HG02588 (cell line): ENCODE measurements around the gene TBKBP1.

Source experiments
- ATAC-seq: cut with Tn5 transposase; IDR thresholded peaks from one replicate; pipeline ENCODE4 v1.9.1; 2021; ENCODE audit warnings: mild to moderate bottlenecking, moderate library complexity; ENCODE audit not compliant: unreplicated experiment

Gene TBKBP1

GRCh38 chr17:47697906-47698711 lies 4.1 kb downstream of the TBKBP1 start:
- ATAC-seq, result no peak

GRCh38 chr17:47698749-47699535 lies 5.0 kb downstream of the TBKBP1 start:
- ATAC-seq, result no peak

GRCh38 chr17:47699536-47699840 lies 5.5 kb downstream of the TBKBP1 start:
- no peak for ATAC-seq

- no peak for ATAC-seq
These were observed 6.8 kb downstream of the TBKBP1 start for GRCh38 chr17:47700471-47701449.

- no peak for ATAC-seq
These were observed 7.6 kb downstream of the TBKBP1 start for GRCh38 chr17:47701608-47702007.

- ATAC-seq, result no peak
These were observed 8.5 kb downstream of the TBKBP1 start for GRCh38 chr17:47702391-47702995.

- no peak for ATAC-seq
These were observed 9.2 kb downstream of the TBKBP1 start for GRCh38 chr17:47703191-47703591.

- no peak for ATAC-seq
These were observed 9.7 kb downstream of the TBKBP1 start for GRCh38 chr17:47703671-47704070.

- no peak for ATAC-seq
These were observed 10.2 kb downstream of the TBKBP1 start for GRCh38 chr17:47704116-47704515.

- ATAC-seq, result no peak
These were observed 10.8 kb downstream of the TBKBP1 start for GRCh38 chr17:47704736-47705135.

GRCh38 chr17:47705536-47706530 lies 11.9 kb downstream of the TBKBP1 start:
- ATAC-seq, result no peak

- ATAC-seq, result no peak
These were observed 13.3 kb downstream of the TBKBP1 start for GRCh38 chr17:47707056-47707804.

- no peak for ATAC-seq
These were observed 13.9 kb downstream of the TBKBP1 start for GRCh38 chr17:47707884-47708283.

- ATAC-seq, result no peak
These were observed 14.4 kb downstream of the TBKBP1 start for GRCh38 chr17:47708312-47708863.

GRCh38 chr17:47708864-47709541 lies 15.0 kb downstream of the TBKBP1 start:
- ATAC-seq, result no peak

- ATAC-seq, result no peak
These were observed 15.6 kb downstream of the TBKBP1 start for GRCh38 chr17:47709594-47709993.

GRCh38 chr17:47711366-47712099 lies 17.6 kb downstream of the TBKBP1 start:
- no peak for ATAC-seq
